Prostate gland (tissue), 2 donors: ENCODE data around the gene FOXL2. TPM values are rescaled to one million over a fixed set of nuclear protein-coding genes. Genes with fewer than 3 reads are reported as not detected.

Source experiments
- DNase-seq: peaks from one replicate; pipeline ENCODE4 v3.0.0-alpha.2; 2019; ENCODE audit warnings: low spot score
- H3K27ac ChIP-seq, 2 donors: fragments of 200-600 bp; sonication (generic); 2 replicates each; pipeline ENCODE4 v1.5.1; 2017 to 2019
- H3K27me3 ChIP-seq: fragments of 200-600 bp; sonication (generic); replicated peaks from 2 replicates; pipeline ENCODE4 v1.5.1; 2019; ENCODE audit not compliant: insufficient read depth
- H3K36me3 ChIP-seq, 2 donors: fragments of 200-600 bp; sonication (generic); 1 replicate in 1 of 2; 2 replicates in 1 of 2; pipeline versions ENCODE4 v1.5.1 to v1.8.1; 2017 to 2019
- H3K4me1 ChIP-seq: fragments of 200-600 bp; sonication (generic); replicated peaks from 2 replicates; pipeline ENCODE4 v1.5.1; 2019
- H3K4me3 ChIP-seq, 2 donors: fragments of 200-600 bp; sonication (generic); 2 replicates each; pipeline ENCODE4 v1.5.1; 2017 to 2019
- H3K9me3 ChIP-seq: fragments of 200-600 bp; sonication (generic); 2 replicates; pipeline ENCODE4 v1.5.1; 2017
- CTCF ChIP-seq, 4 experiments: fragments of 200-600 bp in 2 of 4; fragments of 450-650 bp in 2 of 4; sonication (generic) in 2 of 4; IDR thresholded peaks; 1 replicate in 3 of 4; 2 replicates in 1 of 4; pipeline ENCODE4 v1.5.1; 2016 to 2019; ENCODE audit warnings: antibody characterized with exemption in 4 of 4, mild to moderate bottlenecking in 2 of 4, moderate library complexity in 2 of 4
- POLR2A ChIP-seq: fragments of 450-650 bp; IDR thresholded peaks from one replicate; pipeline ENCODE4 v1.6.1; 2016; ENCODE audit warnings: antibody characterized with exemption, mild to moderate bottlenecking
- POLR2AphosphoS5 ChIP-seq: sonication (generic); formaldehyde crosslinking; IDR thresholded peaks from one replicate; pipeline ENCODE4 v1.6.1; 2017; ENCODE audit warnings: antibody characterized with exemption
- WGBS: methylation state at CpG from one replicate; pipeline ENCODE4 v1.1.5; 2018; 5-methylcytosine and 5-hydroxymethylcytosine counted together
- intact Hi-C: fragments of 100-400 bp; cut with DNase I; formaldehyde crosslinking; loops from one replicate; pipeline ENCODE4 v1.14.2; 2022
- total RNA-seq, 2 donors: library from RNA; depleted of rRNA; stranded (reverse); fragments of >200 nt; gene quantifications; one replicate each; pipeline ENCODE4 v1.1.0, GENCODE V29; 2016

FOXL2 gene
- total RNA-seq, 2 donors from 2014 or later = 0.68 TPM; not detected in 1

GRCh38 chr3:138947495-138948121 is 671 bp upstream of the FOXL2 start:
- intact Hi-C loops = no loop called here
- Histone ChIP-seq H3K4me1 (peaks cover 8% of the 10 kb centered on the region), H3K36me3 (no peaks in the 10 kb centered on the region), H3K27me3 (peaks cover 54% of the 10 kb centered on the region), H3K4me3 (peak overlapping the region in 1 of 2 donors; percentile 22), H3K9me3 (no peaks in the 10 kb centered on the region), H3K27ac (no peak overlapping the region)
- DNase-seq = no peak
- WGBS = 36% methylated on average over 21 of the region's 21 CpGs
- TF ChIP-seq CTCF (IDR thresholded peaks at IDR 0.05) (no peak), POLR2AphosphoS5 (no peak), POLR2A (no peak)

GRCh38 chr3:138945709-138946662 is 951 bp downstream of the FOXL2 start:
- intact Hi-C loops = no loop called here
- Histone ChIP-seq H3K4me1 (peaks cover 8% of the 10 kb centered on the region), H3K4me3 (peak overlapping the region; percentile 12 to 22), H3K9me3 (no peaks in the 10 kb centered on the region), H3K27ac (no peak overlapping the region), H3K36me3 (no peaks in the 10 kb centered on the region), H3K27me3 (peaks cover 55% of the 10 kb centered on the region)
- DNase-seq = no peak
- TF ChIP-seq POLR2A (no peak), CTCF (IDR thresholded peaks at IDR 0.05) (no peak)
- 3% methylated on average over 80 of the region's 120 CpGs for WGBS

- Histone ChIP-seq H3K36me3 (no peaks in the 10 kb centered on the region), H3K4me3 (no peak overlapping the region), H3K4me1 (peaks cover 8% of the 10 kb centered on the region), H3K9me3 (no peaks in the 10 kb centered on the region), H3K27ac (no peak overlapping the region), H3K27me3 (peaks cover 58% of the 10 kb centered on the region)
- no peak for DNase-seq
- no peak for TF ChIP-seq POLR2AphosphoS5
- no peak for TF ChIP-seq CTCF (IDR thresholded peaks at IDR 0.05)
- no peak for TF ChIP-seq POLR2A
- WGBS = 7% methylated on average over 72 of the region's 80 CpGs
- intact Hi-C loops = no loop called here
Measured at GRCh38 chr3:138944929-138945708, 1.8 kb downstream of the FOXL2 start.

- H3K27me3 ChIP-seq = peaks cover 63% of the 10 kb centered on the region
- intact Hi-C loops = no loop called here
- no peak overlapping the region for H3K27ac ChIP-seq
- WGBS = 14% methylated on average over 12 of the region's 12 CpGs
- H3K36me3 ChIP-seq = no peaks in the 10 kb centered on the region
- no peak overlapping the region for H3K4me3 ChIP-seq
- DNase-seq = no peak
- H3K4me1 ChIP-seq = peaks cover 8% of the 10 kb centered on the region
- no peak for TF ChIP-seq POLR2A
- TF ChIP-seq CTCF (IDR thresholded peaks at IDR 0.05) = no peak
- no peak for TF ChIP-seq POLR2AphosphoS5
- no peaks in the 10 kb centered on the region for H3K9me3 ChIP-seq
Measured at GRCh38 chr3:138944654-138944928, 2.3 kb downstream of the FOXL2 start.
